NCI-H146 treated with DMSO at 0.1 percent for 48 hours (cell line): ENCODE measurements around the gene CLDND1.
"Not testable (repeated sequence)": the region's sequence is repeated elsewhere in the genome, so short reads cannot be mapped to it uniquely, and the experiment has no call there.

Experiments
- DNase-seq: peaks from one replicate; lab custom pipeline; 2025; ENCODE audit not compliant: unreplicated experiment; lab: John Stamatoyannopoulos, UW

CLDND1 gene

DNA sequence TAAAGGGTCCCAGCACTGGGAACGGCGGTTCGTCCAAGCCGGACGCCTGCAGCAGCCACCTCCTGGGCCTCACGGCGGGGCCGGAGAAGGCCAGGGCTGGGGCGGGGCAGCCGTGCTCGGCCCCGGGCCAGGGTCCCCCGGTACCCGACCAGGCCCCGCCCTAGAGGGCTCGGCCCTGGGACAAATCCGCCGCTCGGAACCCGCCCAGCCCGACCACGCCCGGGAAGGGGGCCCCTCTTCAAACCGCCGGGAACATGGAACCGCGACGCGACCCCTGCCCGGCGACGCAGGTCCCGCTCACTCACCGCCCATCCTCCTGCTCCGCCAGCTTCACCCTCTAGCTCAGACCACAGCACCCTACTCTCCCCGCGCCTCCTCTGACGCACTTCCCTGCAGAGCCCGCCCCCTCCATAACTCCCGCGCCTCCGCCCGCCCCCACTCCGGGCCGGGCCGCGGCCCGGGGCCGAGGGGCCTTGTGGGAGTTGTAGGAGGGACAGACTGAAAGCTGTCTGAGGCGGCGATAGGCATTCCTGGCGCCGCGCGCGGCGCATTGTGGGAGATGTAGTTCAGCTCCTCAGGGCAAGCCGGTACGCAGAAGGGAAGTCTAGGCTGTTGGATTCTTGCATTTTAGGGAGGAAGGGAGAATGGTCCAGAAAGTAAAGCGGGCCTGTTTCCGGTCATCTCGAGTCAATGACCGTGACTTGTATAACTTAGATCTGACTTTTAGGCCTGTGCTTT, at the start of gene CLDND1:
CLDND1 (minus strand) TSS at position 359 of the 738 bp plus-strand sequence. CDS start 1,478 bp downstream, outside the sequence.
- peak; percentile 91 for DNase-seq

DNA sequence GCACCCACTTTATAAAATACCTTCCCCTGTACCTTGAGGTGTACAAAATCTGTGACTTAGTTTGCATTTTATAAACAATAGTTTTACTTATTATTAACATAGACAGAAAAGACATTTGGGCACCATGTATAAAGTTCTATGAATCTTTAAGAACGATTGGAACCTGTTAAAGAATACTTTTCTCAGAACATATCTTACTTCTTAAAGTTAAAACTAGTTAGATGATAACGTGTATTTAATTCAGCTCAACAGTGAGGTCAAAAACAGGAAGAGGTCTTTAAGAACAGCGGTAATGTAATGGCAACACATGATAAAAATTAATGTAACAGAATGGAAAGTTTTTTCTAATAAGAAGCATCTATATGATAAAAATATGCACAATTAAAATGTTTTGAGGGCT, 45.7 kb upstream of the CLDND1 start:
- DNase-seq, result no peak

DNA sequence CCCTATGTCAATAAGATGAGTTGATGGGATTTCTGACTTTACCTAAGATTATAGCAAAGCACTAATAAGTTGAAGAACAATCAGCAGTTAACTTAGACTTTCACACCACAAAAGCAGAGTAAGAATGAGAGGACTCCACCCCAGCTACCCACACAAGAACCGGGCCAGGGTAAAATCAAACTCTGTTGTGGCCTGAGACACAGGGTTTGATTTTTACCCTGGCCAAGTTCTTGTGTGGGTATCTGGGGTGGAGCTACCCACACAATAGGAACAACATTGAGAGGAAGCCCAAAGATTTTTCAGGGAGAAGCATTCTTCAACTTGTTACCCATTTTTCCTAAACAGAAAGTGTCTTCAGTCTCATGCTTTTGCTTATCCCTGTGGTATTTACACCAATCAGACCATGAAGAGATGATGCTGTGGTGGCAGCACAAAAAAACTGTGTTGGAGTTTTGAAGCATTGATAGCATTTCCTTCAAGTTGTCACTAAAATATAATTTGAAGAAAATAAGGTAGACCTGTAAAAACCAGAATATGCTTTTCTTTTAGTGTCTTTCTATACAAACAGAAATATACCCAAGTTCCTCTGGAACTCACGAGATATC, 45.1 kb upstream of the CLDND1 start:
- DNase-seq, result no peak

DNA sequence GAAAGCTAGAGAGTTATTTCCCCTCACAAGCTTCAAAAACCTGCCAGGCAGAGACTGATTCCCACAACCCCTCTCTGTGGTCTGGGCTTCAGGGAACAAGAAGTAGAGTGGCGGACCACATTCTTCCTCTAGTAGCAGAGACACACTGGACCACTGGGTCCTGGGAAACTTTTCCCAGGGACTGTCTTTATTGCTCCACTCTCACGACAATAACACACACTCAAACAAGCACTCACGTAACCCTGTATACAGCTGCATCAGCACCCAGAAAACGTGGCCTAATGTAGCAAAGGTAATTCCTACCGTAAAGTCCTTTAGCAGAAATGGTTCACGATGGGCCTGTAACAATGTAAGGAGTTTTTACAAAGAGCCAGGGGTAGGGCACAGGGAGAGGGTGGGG, 43.1 kb upstream of the CLDND1 start:
- DNase-seq, result no peak

DNA sequence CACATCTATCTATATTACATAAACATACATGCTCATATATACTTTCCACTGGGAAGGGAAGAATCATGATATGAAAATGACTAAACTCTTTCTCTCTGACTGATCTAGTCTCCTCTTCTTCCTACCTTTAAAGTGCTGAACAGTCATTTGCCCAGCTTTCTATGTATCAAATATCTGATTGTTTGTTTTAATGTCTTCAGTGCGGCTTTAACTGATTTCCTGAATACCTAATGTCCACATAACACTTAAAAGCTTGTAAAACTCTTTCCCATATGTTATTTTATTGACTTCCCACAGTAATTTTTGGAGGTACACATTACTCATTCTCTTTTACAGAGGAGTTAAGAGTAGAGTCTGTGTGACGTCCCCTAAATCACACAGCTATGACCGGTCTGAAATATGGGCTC, 42.5 kb upstream of the CLDND1 start:
- DNase-seq, result no peak

DNA sequence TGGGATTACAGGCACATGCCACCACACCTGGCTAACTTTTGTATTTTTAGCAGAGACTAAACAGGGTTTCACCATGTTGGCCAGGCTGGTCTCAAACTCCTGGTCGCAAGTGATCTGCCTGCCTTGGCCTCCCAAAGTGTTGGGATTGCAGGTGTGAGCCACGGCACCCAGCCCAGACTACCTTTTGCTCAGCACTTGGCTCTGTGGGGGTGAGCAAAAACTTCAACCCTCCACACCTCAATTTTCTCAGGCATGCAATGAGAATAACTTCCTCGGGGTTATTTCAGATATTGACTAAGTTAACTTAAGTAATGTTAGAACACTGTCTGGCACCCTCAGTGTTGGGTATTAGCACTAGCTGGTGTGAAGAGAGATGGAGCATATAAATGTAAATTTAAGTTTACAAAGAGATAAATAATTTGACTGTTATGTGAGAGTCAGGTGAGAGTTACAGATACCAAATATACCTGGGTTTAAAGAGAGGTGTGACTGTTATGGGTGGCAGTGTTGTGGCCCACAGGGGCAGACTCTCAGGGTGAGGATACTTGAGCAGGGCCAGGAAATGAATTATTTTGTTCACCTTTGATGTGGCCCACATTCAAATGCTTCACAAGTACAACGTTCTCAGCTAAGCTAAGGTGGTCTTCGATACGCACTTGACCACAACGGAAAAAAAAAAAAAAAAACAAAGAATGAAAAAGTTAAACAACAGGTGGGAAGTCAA, 41.7 kb upstream of the CLDND1 start:
- DNase-seq, result no peak

DNA sequence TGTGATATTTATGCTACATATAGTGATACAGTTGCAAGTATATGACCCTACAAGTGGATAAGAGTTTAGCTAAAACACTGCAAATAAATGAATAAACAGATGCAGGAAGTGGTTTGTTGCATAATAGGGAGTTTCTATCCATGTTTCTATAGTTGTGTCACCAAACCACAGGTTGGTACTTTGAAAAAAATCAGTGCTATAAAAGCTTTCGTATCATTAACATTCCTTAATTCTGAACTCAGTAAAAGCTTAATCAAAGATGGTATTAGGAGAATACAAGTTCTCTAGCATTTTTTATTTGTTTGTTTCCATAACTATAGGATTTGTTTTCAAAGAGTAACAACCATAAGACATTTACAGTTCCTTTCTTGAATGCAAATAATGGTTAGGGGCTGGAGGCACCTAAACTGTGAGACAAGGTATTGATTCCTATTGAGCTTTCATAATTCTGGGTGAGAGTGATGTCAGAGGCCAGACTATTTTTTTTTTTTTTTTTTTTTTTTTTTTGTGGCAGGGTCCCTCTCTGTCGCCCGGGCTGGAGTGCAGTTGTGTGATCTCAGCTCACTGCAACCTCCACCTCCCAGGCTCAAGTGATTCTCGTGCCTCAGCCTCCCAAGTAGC, 41.1 kb upstream of the CLDND1 start:
- no peak for DNase-seq

DNA sequence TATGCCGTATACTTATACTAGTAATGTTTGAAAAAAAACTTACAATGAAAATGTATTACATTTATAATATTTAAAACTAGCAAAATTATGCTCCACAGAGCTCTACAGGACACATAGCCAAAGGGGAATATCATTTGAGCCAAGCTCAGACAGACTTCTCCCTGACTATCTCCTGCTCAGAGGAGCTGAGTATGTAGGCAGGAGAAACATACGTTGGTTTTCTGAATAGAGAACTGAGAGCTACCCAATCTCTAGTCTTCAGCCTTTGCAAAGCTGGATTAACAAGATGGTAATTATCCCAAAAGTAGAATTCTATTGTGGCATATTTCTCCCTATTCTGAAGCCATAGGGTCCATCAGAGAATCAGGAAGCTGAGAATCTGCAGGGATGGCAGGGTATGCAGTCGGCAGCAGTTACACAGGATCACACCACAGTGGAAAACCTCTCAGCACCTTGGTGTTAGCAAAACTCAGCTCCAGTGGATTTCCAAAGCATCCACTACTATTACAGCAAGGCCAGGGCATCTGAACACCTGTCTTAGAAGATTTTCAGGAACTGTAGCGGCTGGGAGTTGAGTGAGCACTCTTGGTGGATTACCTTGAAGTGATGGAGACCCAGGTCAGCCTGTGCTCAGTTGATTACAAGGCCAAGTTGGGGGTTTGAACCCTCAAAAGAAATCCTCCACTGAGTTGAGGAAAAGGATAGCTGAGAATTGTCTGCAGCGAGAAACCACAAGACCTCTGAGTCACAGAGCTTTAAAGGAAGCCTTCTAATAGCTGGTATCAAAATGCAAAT, 39.2 kb upstream of the CLDND1 start:
- no peak for DNase-seq

DNA sequence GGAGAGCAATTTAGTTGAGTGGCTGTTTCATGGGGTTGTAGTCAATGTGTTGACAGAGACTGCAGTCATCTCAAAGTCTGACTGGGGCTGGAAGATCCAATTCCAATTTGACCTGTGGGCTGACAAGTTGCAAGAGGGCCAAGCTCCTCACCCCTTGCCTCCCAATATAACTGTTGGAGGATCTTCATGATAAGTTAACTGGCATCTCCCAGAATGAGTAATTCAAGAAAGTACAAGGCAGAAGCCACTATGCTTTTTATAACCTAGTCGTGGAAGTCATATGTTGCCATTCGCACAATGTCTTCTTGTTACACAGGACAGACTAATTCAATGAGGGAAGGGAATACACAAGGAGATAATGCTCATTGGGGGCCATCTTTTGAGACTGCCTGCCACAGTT, 38.2 kb upstream of the CLDND1 start:
- no peak for DNase-seq

DNA sequence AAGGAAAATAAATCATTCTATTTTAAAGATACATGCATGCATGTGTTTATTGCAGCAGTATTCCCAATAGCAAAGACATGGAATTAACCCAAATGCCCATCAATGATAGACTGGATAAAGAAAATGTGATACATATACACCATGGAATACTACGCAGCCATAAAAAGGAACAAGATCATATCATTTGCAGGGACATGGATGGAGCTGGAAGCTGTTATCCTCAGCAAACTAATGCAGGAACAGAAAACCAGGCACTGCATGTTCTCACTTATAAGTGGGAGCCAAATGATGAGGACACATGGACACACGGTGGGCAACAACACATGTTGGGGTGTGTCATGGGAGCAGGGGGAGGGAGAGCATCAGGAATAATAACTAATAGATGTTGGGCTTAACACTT, 37.1 kb upstream of the CLDND1 start:
- DNase-seq, result not testable (repeated sequence)

DNA sequence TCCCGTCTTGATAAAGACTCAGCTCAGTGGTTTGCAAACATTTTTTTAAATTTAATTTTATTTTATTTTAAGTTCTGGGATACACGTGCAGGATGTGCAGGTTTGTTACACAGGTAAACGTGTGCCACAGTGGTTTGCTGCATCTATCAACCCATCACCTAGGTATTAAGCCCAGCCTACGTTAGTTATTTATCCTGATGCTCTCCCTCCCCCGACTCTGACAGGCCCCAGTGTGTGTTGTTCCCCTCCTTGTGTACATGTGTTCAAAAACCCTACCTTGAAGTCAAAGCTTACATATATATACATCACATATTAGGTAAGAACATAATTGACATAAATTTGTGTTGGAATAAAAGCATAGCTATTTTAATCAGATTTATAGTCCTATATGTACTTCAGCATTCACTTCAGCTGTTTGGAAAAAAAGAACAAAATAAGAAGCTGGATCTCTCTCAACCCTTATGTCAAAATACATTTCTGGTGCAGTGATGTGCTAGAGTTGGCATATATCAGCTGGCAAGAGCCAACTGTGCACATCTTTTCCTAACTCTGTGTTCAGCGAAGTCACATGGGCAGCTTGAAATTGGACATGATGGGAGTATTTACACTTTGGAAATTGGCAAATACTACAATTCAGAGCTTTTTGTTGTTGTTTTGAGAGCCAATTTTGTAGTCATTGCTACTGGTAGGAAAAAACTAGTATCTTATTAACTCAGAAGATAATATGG, 35.6 kb upstream of the CLDND1 start:
- no peak for DNase-seq

DNA sequence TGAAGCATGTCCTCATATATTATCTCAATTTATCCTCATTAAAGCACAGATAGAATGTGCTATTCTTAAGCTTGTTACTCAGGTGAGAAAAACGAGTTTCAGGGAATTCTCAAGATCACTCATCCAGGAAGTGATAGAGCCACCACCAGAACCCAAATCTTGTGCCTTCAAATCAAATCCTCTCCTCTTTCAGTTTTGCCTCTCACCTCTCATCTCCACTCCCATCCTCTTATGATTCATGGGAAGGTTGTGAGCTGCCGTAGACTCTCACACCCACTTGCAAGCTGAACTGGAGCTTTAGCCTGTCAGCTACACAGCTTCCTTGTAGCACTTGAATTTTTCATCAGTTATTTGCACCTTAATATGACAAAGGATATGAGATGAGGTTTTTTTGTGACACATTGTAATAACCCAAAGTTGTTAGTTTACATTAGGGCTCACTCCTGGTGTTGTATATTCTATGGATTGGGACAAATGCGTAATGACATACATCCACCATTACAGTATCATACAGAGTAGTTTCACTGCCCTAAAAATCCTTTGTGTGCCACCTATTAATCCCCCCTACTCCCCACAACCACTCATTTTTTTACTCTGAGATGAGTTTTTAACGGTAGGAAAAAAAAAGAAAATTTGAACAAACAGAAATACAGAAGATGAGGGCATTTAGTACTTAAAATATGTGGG, 34.8 kb upstream of the CLDND1 start:
- DNase-seq, result no peak

DNA sequence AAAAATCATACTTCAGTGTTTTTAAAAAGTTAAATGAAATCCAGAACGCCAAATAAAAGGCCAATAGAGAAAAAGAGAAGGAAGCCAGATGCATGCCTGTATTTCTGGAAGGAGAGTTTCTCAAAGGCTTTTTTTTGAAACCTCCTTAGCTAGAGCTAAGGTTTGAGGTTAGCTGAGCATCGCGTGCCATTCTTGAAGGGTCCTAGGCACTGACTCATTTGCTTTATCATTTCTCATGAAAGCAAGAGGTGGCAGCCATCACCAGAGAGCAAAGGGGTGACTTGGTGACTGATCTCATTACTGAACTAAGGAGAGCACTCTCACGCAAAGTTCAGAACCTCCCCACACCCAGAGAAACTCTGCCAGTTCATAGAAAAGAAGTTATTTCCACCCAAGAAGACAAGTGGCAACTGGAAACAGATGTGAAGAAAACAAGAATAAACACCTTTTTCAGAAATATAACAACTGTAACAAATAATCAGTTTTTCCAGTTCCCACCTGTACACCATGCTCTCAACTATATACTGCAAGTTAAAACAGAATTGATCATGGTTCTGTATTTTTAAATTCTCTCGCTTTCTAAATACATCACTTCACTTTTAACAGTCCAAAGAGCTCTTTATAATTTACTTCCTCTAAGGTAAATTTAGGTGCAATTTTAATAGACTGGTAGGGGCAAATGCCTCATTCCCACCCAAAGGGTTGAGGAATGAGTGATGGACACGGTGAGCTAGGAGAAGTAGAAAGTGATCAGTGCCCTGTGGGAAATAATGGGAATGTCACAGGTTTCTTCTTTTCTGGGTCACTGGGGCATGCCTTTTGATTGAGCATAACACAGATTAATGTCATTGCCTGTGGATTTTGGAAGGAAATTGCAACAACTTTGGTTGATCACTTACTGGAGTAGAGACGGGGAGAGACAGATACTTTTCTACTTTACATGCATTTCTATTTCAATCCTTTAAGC, 33.7 kb upstream of the CLDND1 start:
- DNase-seq, result no peak

DNA sequence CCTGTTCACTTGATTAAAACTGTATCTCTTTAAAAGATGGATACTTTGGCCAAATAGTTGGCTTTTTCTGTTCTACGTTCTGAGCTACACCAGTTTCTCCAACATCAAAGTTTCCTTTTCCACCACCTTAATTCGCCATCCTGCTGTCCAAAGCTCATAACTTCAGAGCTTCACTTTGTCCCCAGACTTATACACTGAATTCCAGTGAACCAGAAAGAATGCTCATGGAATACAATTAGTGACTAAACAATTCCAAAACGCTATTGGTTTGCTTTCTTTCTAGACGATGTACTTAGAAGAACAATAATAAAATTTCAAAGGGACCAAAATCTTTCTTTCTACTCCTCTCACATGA, 32.3 kb upstream of the CLDND1 start:
- no peak for DNase-seq

DNA sequence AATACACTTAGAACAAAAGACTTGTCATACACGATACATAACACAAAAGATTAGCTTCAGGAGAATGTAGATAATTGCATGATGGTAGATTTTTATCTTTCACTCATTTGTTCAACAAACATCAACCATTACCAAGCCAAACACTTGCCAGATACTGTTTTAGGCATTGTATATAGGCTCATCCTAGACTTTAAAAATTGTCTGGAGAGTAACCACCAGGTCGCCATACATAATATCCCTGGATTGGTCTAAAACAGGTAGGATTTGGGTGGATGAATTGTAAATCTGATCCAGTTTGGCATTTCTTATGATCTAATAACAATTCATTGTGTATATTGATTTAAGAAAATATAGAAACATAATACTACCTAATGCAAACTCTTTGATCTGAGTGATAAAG, 31.9 kb upstream of the CLDND1 start:
- DNase-seq, result no peak

DNA sequence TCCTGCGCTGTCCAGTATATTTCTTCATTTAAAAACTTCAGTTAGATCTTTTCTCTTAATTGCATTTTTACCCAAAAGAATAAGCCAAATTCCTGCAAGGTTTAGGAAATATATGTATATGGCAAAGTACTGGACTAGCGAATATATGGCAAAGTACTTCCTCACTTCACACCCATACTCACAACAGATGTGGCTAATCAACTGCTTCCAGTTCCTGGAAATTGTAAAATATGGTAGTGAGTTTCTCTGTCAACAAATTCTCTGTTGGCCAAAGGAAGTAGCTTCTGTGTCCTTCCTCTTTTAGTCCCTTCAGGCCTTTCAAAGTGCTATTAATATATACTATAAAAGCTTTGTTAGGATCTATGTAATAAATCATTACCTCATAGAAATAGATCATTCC, 31.1 kb upstream of the CLDND1 start:
- no peak for DNase-seq

DNA sequence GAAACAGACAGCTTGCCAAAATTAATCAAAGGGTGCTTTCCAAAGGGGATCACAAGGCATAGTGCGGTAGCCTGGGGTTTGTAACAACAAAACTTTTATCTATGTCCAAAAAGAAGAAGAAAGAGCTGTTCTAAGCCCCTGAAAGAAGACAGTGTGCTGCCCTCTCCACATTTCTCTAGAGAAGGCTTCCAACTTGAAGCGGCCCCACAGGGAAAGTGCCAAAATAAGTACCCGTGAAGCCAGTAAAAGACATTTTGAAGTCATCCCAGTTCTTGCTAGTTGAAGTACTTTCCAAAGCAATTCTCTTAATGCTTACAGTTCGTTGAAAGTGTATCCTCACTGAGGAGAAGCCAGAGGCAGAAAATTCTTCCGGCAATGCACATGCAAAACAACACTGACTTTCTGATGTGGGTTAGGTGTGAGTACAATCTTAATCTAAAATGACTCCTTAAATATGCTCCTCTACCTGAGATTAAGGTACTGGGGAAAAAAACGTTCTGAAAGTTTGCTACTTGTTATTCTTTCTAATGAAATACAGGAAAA, 30.4 kb upstream of the CLDND1 start:
- DNase-seq, result no peak

DNA sequence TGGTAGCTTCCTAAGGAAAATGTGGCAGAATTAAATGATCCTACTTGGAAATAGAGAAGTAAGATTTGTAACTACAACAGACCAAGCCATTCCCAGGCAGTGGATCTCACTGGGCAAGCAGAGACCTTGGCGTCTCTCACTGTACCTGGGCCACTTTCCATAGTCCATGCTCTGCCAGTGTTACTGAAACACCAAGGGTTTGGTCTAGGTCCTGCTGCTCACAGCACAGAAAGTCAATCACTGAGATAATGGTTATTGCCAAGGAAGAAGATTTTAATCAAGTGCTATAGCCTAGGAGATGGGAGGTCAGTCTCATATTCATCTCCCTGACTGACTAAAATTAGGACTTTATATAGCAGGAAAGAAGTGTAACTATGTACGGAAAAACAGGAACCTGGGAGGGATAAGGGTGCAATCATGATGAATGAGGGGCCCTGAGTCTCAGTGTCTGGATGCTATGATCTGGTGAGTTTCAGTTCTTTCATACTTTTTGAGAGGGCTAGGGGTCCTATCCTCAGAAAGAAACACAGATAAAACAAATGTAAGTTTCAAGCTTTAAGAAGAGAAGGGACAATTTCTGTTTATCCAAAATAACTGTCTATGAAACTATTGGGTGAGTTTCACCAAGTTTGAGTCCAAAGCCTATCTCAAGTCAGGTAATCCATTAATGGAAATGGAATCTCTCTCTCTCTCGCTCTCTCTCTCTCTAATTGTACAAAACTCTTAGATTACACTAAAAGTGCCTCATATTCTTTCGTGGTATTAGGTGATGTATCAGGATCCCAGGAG, 29.7 kb upstream of the CLDND1 start:
- DNase-seq, result no peak
